HG03139 (cell line): ENCODE data around the gene NUMBL.

Source experiments
- ATAC-seq: cut with Tn5 transposase; IDR thresholded peaks from one replicate; pipeline ENCODE4 v1.9.1; 2021; ENCODE audit not compliant: unreplicated experiment

Gene NUMBL

DNA sequence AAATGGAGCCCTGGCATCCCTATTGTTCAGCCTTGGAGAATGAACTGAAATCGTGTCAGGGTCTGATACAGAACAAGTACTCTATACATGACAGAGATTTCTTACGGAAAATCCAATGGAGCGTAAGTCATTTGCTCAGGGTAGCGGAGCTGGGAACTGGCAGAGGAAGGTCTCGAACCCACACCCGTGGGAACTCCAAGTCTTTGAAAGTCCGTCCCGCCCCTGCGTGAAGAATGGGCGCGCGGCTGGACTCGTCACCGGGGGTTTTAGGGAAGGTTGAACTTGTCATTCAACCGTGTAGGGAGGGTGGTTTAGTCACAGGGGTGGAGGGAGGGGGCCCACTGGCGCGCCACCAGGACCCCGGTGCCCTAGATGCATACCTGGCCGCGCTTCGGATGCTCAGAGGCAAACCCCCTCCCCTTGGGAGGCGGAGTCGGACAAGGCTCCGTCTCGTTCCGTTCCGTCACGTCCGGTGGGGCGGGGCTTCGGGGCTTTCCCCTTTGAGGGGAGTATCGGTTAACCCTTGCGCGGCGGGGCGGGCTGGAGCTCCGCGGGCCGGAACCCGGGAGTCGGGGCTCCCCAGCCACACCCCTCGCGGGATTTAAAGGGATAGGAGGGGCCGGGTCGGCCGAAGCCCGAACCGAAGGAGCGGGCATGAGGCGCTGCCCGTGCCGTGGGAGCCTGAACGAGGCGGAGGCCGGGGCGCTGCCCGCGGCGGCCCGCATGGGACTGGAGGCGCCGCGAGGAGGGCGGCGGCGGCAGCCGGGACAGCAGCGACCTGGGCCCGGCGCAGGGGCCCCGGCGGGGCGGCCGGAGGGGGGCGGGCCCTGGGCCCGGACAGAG, 26.3 kb upstream of the NUMBL start, which contains the start of the genes COQ8B and ITPKC:
TSS of gene COQ8B (minus strand) at position 405 of the 843 bp plus-strand sequence. CDS start 2,254 bp downstream, outside the sequence.
TSS of gene ITPKC (plus strand) at position 631 of the 843 bp plus-strand sequence. CDS start at position 655, 24 bp downstream.
- ATAC-seq = peak; percentile 50

DNA sequence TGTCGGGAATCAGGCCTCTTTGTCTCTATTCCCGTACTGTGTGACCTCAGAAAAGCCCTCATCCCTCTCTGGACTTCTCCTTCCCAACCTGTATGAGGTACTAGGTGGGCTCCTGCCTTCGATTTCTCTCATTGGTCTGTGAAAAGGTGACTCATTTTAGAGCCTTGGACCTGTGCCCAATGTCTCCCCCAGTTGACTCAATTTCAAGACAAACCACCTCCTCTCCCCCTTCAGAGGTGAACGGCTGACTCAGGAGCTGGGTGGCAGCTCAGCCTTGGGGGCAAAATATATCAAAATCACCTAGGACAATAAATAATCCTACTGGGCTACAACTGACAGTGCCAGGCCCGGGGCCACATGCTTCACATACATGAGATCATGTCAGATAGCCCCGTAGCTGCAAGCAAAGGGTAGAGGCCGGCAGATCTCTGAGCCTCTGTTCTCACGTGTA, 25.6 kb upstream of the NUMBL start:
- no peak for ATAC-seq

DNA sequence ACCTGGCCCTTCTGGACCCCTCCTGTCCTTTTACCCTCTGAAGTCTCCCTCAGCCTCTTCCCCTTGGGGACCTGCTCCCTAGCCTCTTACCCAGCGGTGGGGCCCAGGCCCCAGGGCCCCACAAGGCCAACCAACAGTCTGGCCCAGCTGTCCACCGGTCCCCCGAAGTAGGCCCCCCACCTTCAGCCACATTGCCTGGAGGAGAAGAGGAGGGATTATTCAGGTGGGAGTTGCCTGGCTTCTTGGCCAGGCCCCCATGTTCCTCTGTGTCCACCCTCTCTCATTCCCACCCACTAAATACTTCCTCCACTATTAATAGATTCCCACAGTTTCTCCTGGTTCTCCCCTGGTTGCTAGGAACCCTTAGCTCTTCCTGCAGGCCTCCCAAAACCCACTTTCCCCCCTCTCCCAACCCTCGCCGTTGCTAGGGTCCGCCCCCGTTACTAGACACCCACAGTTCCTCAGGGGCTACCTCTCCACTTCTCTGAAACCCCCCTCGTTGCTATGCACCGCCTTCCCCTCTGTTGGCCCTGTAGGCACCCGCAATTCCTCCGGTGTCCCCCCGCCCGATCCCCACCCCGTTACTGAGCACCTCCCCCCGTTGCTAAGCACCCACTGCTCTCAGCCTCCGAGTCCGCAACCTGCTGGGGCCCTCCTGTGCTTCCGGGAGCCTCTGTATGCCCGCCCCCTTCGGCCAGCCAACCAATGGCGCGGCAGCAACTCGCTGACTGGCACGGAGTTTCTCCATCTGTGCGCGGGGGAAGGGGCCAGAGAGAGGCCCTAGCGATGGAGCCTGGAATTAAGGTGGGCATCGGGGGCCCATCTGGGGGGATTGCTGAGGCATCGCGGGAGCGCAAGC, 24.2 kb upstream of the NUMBL start:
- peak; percentile 39 for ATAC-seq

DNA sequence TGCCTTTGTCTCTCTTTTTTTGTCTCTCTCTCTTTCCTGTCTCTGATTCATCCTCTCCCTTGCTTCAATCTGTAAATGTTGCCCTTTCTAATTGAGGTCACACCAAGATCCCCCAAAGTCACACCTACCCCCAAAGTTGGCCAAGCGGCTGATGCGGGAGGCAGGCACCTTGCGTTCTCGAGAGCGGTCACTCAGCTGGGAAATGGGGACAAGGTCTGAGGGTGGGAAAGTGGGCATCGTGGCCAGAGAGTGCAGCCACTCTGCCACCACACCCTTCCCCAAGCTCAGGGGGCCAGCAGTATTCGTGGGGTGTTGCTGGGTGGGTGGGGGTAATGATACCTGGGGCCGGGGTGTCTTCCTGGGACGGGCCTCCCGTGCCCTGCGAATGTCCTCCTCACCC, 23.5 kb upstream of the NUMBL start:
- ATAC-seq = no peak

DNA sequence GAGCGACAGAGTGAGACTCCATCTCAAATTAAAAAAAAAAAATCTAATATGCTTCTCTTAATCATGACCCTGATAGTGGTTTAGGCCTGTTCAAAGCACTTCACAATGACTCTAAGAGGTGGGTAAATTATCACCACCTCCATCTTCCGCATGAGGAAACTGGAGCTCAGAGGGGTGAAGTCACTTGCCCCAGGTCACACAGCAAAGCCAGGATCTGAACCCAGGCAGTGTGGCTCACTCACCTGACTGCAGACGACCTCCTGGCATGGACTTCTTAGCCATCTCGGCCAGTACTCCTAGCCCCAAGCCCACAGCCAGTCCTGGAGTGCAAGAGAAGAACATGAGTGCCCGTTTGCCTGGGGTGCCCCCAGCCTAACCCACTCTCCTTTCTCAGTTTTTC, 19.4 kb upstream of the NUMBL start:
- ATAC-seq = no peak

DNA sequence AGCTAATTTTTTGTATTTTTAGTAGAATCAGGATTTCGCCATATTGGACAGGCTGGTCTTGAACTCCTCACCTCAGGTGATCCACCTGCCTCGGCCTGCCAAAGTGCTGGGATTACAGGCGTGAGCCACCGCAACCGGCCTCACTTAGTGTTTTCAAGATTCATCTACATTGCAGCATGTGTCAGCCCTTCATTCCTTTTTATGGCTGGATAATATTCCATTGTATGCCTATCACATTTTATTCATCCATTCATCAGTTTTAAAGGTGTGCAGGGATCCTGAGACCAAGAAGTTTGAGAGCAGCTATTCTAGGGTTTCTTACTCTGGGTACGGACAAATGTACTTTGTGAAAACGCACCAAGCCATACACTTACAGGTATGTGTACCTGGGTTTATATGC, 17.2 kb upstream of the NUMBL start:
- no peak for ATAC-seq

DNA sequence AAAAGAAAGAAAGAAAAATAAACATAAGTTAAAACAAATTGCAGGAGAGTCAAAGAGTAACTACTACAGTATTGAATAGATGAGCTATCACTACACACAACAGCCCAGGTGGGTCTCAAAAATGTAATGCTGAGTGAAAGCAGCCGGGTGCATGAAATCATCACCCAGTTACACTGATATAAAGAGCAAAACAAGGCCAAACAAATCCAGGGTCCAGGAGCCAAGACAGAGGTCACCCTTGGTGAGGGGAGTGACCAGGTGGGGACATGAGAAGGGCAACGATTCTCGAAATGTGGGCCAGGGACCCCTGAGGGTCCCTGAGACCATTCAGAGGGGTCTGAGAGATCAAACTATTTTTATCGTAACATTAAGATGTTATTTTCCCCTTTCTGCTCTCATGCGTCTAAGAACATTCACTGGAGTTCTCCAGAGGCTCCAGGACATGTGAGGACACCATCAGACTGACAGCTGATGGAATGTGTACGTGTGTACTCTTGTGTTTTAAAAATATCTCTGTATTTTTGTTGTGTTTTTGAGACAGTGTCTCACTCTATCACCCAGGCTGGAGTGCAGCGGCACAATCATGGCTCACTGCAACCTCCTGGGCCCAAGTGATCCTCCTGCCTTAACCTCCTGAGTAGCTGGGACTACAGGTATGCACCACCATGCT, 15.6 kb upstream of the NUMBL start:
- ATAC-seq = no peak

DNA sequence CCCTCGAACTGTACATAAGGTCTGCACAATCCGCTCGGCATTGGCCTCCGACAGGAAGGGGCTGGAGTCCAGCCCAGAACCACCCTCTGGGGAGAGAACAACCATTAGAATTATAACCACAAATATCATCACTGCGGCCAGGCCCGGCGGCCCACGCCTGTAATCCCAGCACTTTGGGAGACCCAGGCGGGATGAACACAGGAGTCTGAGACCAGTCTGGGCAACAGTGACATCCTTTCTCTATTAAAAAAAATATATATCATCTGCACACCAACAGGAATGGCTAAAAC, 14.9 kb upstream of the NUMBL start:
- ATAC-seq = no peak

DNA sequence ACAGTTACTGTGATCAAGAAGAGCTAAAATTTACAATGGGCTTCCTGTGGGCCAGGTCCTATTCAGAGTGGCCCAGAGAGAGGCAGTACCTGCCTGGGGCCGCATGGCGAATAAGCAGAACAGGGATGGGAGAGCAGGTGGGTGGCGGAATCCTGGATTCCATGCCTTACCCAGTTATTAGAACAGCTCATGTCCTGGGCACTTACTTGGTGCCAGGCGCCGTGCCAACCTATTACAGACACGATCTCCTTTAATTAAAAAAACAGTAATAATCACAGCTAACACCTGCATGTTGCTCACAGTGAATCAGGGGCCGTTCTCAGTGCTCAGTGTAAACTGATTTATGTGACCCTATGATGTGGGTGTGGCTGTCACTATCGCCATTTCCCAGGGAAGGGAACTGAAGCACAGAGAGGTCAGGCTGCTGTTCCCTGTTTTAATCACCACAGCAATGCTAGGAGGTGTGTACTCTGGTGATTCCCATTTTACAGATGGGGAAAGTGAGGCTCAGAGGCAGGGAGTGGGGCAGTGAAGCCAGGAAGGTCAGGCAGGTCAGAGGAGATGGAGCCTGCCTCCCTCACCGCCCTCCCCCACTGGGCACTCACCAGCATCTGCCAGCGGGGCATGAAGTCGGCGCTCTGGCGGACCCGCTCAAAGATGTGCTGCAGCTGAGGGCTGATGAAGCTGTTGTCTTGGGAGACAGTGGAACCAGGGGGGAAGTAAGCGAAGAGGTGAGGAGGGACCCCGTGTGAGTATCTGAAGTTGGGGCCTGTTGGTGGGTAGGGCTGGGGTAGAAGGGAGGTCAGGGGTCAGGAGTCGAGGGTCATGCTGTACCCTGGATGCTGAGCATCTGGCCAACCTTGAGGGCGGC, 14.3 kb upstream of the NUMBL start:
- ATAC-seq = no peak

DNA sequence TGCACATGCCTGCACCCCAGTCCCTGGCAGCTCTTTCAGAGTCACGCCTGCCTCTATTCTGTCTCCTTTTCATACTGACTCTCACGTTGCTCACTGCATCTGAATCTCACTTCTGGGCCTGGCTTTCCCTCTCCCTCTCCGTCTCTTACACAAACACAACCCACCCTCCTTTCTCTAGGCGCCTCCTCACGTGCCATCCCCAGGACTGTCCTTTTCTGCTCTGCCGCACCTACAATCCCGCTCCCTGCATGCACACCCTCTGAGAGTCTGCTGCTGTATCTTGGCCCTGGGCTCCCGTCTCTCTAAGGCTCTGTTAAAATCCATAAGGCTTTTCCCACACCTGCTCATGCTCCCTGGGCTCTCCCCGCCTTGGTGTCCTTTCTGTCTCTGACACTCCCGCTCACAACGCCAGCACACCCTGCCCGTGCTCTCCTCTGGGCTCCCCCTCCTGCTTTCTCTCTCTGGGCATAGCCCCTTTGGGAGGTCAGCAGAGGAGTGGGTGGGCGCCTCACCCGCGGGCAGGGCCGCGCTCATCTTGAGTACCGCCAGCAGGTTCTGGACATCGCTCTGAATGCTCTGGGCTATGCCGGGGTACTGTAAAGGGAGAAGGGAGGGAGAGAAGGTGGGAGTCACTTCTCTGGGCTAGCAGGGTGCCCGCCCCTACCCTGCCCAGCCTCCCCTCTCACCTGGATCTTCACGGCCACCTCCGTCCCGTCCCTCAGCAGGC, 12.7 kb upstream of the NUMBL start:
- no peak for ATAC-seq

DNA sequence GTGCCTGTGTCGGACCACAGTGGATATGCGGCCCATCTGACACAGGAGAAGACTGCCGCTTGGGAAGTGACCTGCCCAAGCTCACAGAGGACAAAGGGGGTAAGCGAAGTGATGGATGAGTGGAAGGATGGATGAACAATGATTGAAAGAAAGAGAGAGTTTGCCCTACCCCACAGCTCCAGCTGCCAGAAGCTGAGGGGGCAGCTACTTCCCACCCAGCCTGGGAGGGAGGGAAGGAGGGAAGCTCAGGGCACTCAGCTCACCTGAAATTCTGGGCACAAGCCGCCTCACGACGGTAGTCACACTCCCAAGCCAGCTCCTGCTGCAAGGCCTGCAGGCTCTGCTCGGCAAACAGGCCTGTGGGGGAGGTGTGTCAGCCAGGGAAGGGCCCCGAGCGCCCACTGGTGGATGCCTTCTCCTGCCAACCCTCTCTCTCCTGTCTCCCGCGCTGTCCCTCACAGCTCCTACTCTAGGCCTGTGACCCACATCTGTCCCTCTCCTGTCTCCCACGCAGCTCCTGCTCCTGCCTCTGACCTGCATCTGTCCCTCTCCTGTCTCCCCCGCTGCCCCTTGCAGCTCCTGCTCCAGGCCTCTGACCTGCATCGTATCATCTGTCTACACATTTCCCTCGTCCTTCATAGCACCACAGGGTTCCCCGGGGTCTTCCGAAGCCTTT, 12.0 kb upstream of the NUMBL start:
- no peak for ATAC-seq

DNA sequence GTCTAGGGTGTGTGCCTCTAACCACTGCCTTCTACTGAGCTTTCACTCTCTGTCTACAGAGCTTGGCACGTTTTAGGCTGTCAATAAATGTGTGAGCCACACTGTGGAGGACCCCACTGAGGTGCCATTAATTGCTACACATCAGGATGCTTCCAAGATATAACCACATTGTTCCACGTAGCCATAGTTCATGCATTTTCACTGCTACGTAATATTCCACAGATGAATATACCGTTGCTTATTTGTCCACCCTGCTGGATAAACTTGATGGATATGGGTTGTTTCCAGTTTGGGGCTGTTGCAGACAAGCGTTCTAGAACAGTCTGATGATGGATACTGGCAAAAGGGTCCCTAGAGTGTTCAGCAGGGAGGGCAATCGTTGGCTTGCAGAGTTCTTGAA, 11.3 kb upstream of the NUMBL start:
- ATAC-seq = no peak

DNA sequence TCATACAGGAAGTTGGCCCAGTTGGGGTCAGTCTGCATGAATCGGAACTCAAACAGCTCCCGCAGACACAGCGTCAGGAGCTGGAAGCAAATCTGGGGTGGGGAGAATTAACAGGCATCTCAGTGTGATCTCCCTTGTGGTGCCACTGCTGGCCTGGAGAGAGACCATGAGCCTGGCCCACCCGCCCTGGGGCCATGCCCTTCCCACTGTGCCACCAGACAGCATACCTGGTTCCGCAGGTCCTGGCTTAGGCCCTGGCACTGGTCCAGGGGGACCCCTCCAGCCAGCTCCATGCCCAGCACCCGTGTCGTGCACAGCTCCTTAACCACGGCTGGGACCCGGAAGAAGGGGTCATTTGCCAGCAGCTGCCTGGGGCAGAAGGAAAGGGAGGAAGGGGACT, 9.6 kb upstream of the NUMBL start:
- ATAC-seq = no peak

DNA sequence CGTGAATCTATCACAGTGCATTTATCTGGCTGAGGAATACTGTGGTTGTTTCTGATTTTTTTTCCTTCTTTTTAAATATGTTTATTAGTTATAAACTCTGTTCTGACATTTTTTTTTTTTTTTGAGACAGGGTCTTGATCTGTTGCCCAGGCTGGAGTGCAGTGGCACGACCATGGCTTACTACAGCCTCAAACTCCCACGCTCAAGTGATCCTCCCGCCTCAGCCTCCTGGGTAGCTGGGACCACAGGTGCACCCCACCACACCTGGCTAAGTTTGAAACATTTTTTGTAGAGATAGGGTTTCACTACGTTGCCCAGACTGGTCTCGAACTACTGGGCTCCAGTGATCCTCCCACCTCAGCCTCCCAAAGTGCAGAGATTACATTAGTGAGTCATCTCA, 6.6 kb upstream of the NUMBL start:
- ATAC-seq = no peak

DNA sequence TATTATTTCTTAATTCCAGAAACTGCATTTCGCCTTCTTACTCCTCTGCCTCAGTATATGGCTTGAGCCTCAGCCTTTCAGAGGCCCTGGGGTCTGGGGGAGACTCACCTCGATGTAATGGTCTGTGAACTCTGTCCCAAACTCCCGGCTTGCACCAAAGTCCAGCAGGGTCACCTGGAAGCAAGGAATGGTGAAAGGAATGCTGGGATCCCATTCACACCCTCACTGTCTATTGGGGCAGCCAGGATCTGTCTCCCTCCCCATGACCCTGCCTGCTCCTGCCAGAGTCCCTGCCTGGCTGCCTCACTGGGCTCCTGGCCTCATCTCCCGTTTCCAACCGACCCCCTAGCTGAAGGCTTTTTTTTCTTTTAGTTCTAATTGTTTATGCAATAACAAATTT, 5.4 kb upstream of the NUMBL start:
- no peak for ATAC-seq

DNA sequence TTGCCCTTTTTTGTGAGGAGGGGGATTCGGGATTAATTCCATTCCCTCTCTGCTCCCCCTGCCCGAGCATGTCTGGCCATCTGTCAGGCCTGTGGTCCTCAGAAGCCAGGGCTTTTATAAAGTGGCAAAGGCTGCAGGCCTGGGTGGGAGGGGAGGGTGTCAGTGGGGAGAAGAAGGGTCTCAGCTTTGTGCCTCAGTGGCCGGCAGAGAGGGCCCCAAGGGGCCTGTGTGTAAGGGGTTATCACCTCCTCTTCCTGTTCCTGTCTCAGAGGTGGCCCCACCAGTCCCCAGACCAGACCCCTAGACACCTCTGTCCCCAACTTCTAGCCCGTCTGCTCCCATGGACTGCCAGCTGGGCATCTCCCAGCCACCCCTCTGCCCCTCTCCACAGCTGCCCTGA, 3.4 kb upstream of the NUMBL start:
- no peak for ATAC-seq

DNA sequence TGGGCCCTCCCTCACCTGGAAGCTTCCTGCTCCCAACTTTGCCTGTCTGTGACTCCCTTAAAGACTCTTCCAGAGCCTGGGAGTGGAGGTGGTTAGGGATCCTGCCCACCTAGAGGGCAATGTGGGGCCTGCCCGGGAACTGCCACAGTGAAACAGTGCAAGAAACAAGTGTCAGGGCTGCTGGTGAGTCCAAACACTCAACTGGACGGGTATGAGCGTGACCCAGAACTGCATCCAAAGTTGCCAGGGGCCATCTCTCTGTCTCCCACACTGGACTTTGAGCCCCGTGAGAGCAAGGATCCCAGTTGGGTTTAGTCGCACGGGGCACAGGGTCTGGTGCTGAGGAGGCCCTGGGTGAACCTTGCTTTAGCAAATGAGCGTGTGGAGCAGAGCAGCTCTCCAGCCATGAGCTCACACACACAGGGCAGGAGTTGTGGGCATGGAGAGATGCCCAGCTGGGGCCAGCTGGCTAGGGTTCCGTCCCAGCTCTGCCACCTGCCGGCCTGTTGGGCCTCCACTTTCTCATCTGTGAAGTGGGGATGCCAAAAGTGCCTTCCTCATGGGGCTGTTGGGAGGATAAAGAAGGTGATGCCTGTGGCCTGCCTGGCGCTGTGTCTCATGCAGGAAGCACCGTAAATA, 2.8 kb upstream of the NUMBL start:
- no peak for ATAC-seq

DNA sequence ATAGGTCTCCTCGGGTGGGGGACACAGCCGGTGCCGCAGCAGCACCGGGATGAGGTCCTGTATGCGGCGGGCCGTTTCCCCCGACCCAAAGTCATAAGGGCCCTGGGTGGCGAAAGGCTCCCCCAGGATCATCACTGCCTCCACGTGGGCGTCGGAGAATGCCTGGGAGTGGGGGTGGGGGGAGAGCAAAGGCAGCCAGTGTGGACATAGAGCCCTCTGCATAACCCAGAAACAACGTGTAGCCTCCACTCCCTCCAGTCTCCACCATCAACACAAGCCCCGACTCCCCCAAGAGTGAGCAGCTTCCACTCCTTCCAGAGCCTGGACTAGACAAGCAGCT, 1.7 kb upstream of the NUMBL start:
- no peak for ATAC-seq
